Lower leg skin (tissue), 3 donors: ENCODE measurements around the gene IFT43.

Experiments used
- CTCF ChIP-seq, 3 donors: fragments of 450-650 bp; IDR thresholded peaks; one replicate each; pipeline ENCODE4 v1.5.1; 2016; ENCODE audit warnings: antibody characterized with exemption in 3 of 3, mild to moderate bottlenecking in 3 of 3, moderate library complexity in 2 of 3
- POLR2A ChIP-seq, 2 donors: fragments of 450-650 bp; IDR thresholded peaks; one replicate each; pipeline ENCODE4 v1.6.1; 2016 to 2017; ENCODE audit warnings: antibody characterized with exemption in 2 of 2, mild to moderate bottlenecking in 1 of 2, moderate library complexity in 1 of 2

GRCh38 chr14:76015191-76015590, 29.6 kb downstream of the IFT43 start:
- TF ChIP-seq CTCF (IDR thresholded peaks at IDR 0.05) (no peak), POLR2A (IDR thresholded peaks at IDR 0.05) (no peak)
